K562 (cell line): ENCODE data around the gene ZFHX2. TPM values are rescaled to one million over a fixed set of nuclear protein-coding genes. Genes with fewer than 3 reads are reported as not detected.

ENCODE experiments used
- ATAC-seq: fragments of 200-7000 bp; cut with Tn5 transposase; 3 replicates; pipeline ENCODE4 v1.9.1; 2020; ENCODE audit warnings: moderate library complexity
- BruUV-seq: library from RNA; stranded (reverse); fragments of 400-500 nt; replicated peaks from 2 replicates; lab custom pipeline; 2021; lab: Mats Ljungman, UMichigan
- CTCF ChIA-PET: fragments of 300-600 bp; formaldehyde crosslinking; extraction: SDS; loops from one replicate; lab custom pipeline; 2021; ENCODE audit warnings: low intra/inter-chr PET ratio; lab: Yijun Ruan, JAX
- POLR2A ChIA-PET: fragments of 300-600, 350-650 bp; sonication (Branson Sonifier 250); formaldehyde crosslinking; extraction: SDS; loops from one replicate; lab custom pipeline; 2021; ENCODE audit warnings: antibody characterized with exemption, inconsistent platforms; lab: Yijun Ruan, JAX
- DNase-seq, 4 experiments: peaks; one replicate each; pipeline versions ENCODE4 v3.0.0 to v3.0.0-alpha.2; 2011 to 2018; ENCODE audit warnings: low spot score in 3 of 4, mixed read lengths in 3 of 4; ENCODE audit errors: extremely low read depth in 1 of 4
- FAIRE-seq: peaks from 2 replicates; lab custom pipeline; 2011; peaks lifted over from hg19 to GRCh38; lab: Jason Lieb, UNC
- H2AFZ ChIP-seq: 2 replicates; pipeline ENCODE4 v1.6.0; 2011; ENCODE audit warnings: low read depth, low read length, control low read depth, inconsistent platforms
- H3K27ac ChIP-seq: fragments of 200-600 bp; 3 replicates; pipeline ENCODE4 v1.8.0; 2011; ENCODE audit warnings: low read depth, mild to moderate bottlenecking, control low read depth, inconsistent platforms, low read length, moderate library complexity, mixed read lengths; ENCODE audit errors: extremely low read depth
- H3K27me3 ChIP-seq, 2 experiments: fragments of 300-600 bp in 1 of 2; 2 replicates in 1 of 2; 3 replicates in 1 of 2; pipeline versions ENCODE4 v1.6.0 to v1.8.0; 2011; ENCODE audit warnings: inconsistent platforms in 2 of 2, low read length in 2 of 2, mild to moderate bottlenecking in 1 of 2, mixed read lengths in 1 of 2, moderate library complexity in 1 of 2; ENCODE audit not compliant: control insufficient read depth in 2 of 2, insufficient read depth in 2 of 2
- H3K36me3 ChIP-seq: fragments of 300-600 bp; 3 replicates; pipeline ENCODE4 v1.8.0; 2011; ENCODE audit warnings: mild to moderate bottlenecking, low read length, inconsistent platforms; ENCODE audit not compliant: control insufficient read depth, insufficient read depth
- H3K4me1 ChIP-seq, 2 experiments: fragments of 200-600 bp in 1 of 2; replicated peaks in 1 of 2; 2 replicates in 1 of 2; 3 replicates in 1 of 2; pipeline versions ENCODE4 v1.5.1 to v1.8.0; 2011; ENCODE audit warnings: inconsistent platforms in 2 of 2, low read length in 2 of 2, mild to moderate bottlenecking in 1 of 2, mixed read lengths in 1 of 2, moderate library complexity in 1 of 2; ENCODE audit not compliant: control insufficient read depth in 2 of 2, insufficient read depth in 2 of 2
- H3K4me2 ChIP-seq: 2 replicates; pipeline ENCODE4 v1.6.1; 2011; ENCODE audit warnings: low read length, control low read depth, inconsistent platforms, mixed read lengths; ENCODE audit not compliant: insufficient read depth
- H3K4me3 ChIP-seq: fragments of 200-600 bp; sonication (generic), shearing (Covaris generic); 2 replicates; pipeline ENCODE4 v1.5.1; 2016; ENCODE audit warnings: control low read depth, inconsistent platforms
- H3K79me2 ChIP-seq: fragments of 200-600 bp; 3 replicates; pipeline ENCODE4 v1.8.0; 2011; ENCODE audit warnings: low read length, inconsistent platforms; ENCODE audit not compliant: control insufficient read depth, insufficient read depth
- H3K9ac ChIP-seq, 2 experiments: 2 replicates each; pipeline versions ENCODE4 v1.6.0 to v1.6.1; 2011; ENCODE audit warnings: low read depth in 2 of 2, low read length in 2 of 2, control low read depth in 1 of 2, inconsistent platforms in 1 of 2, mild to moderate bottlenecking in 1 of 2, mixed read lengths in 1 of 2; ENCODE audit not compliant: insufficient read depth in 1 of 2
- H3K9me1 ChIP-seq: one replicate; pipeline ENCODE4 v1.6.0; 2011; ENCODE audit warnings: inconsistent platforms, mild to moderate bottlenecking, low read length, moderate library complexity; ENCODE audit not compliant: control insufficient read depth, insufficient read depth
- H3K9me3 ChIP-seq: replicated peaks from 2 replicates; pipeline ENCODE4 v1.5.1; 2011; ENCODE audit warnings: low read depth, low read length, inconsistent platforms; ENCODE audit not compliant: control insufficient read depth, insufficient read depth
- H4K20me1 ChIP-seq: replicated peaks from 2 replicates; pipeline ENCODE4 v1.6.1; 2011; ENCODE audit warnings: low read length, inconsistent platforms, mixed read lengths; ENCODE audit not compliant: control insufficient read depth, insufficient read depth
- HDGF ChIP-seq: fragments of 450-650 bp; IDR thresholded peaks from 2 replicates; pipeline ENCODE4 v1.6.1; 2016
- KLF16 ChIP-seq: IDR thresholded peaks from 2 replicates; pipeline ENCODE4 v1.6.1; 2016; ENCODE audit warnings: antibody characterized with exemption
- NUFIP1 ChIP-seq: fragments of 450-650 bp; IDR thresholded peaks from 2 replicates; pipeline ENCODE4 v1.6.1; 2018; ENCODE audit not compliant: partially characterized antibody
- PHB ChIP-seq: fragments of 250-450 bp; sonication (Bioruptor Pico); IDR thresholded peaks from 2 replicates; pipeline ENCODE4 v1.5.0; 2021
- RNF2 ChIP-seq: sonication (generic); IDR thresholded peaks from 2 replicates; pipeline ENCODE4 v1.6.1; 2016
- TEAD4 ChIP-seq, 2 experiments: sonication (generic) in 1 of 2; formaldehyde crosslinking in 1 of 2; IDR thresholded peaks; 2 replicates each; pipeline versions ENCODE4 v1.6.1 to v1.8.0; 2012 to 2022; ENCODE audit warnings: borderline replicate concordance in 1 of 2, inconsistent platforms in 1 of 2, low read length in 1 of 2, mild to moderate bottlenecking in 1 of 2, missing genetic modification reagents in 1 of 2
- ZNF124 ChIP-seq: sonication (generic); formaldehyde crosslinking; IDR thresholded peaks from 2 replicates; pipeline ENCODE4 v1.8.1; 2022; ENCODE audit warnings: missing genetic modification reagents
- WGBS: fragments of 100-300 bp; shearing (Covaris generic); methylation state at CpG from one replicate; pipeline ENCODE4 v1.1.6; 2016; ENCODE audit warnings: low coverage, mixed read lengths; ENCODE audit not compliant: insufficient coverage; ENCODE audit errors: missing lambda C conversion rate; 5-methylcytosine and 5-hydroxymethylcytosine counted together
- in situ Hi-C: fragments of 300-500 bp; cut with MboI; formaldehyde crosslinking; loops from 4 replicates; pipeline ENCODE4 v1.15.0; 2018; ENCODE audit warnings: inconsistent platforms, mixed read lengths
- intact Hi-C: fragments of 100-400 bp; cut with micrococcal nuclease; formaldehyde crosslinking; loops from 2 replicates; pipeline ENCODE4 v1.14.2; 2022
- polyA plus RNA-seq, 8 experiments: library from polyadenylated mRNA; depleted of rRNA in 4 of 8; stranded (reverse) in 5 of 8; unstranded in 3 of 8; fragments of >200 nt; fragmentation: Nextera tagmentation in 2 of 8; fragmentation: Illumina TruSeq in 1 of 8; extraction: Ambion mirVana in 2 of 8; extraction: Trizol in 1 of 8; gene quantifications; 2 replicates each; pipeline versions ENCODE4 v1.2.1 to v1.2.3, GENCODE V29; 2011 to 2014; ENCODE audit warnings: inconsistent platforms in 1 of 8, missing spikeins in 1 of 8
- total RNA-seq, 7 experiments: library from RNA; depleted of rRNA in 6 of 7; stranded (reverse); fragments of >200 nt in 6 of 7; fragmentation: Illumina TruSeq in 2 of 7; extraction: Trizol in 2 of 7; gene quantifications; 2 replicates each; pipeline versions ENCODE4 v1.2.1 to v1.2.3, GENCODE V29; 2011 to 2021; ENCODE audit warnings: low replicate concordance in 1 of 7
- TF ChIP-seq, protein P1 (sequence below): fragments of 250-450 bp; sonication (Bioruptor Pico); IDR thresholded peaks from 2 replicates; pipeline ENCODE4 v1.8.0; 2022; ENCODE audit warnings: moderate library complexity, mild to moderate bottlenecking, inconsistent platforms
- TF ChIP-seq, protein P2 (sequence below): sonication (generic); formaldehyde crosslinking; IDR thresholded peaks from 2 replicates; pipeline ENCODE4 v1.8.0; 2023; ENCODE audit warnings: missing genetic modification reagents, mild to moderate bottlenecking, borderline replicate concordance

Gene ZFHX2
- total and polyA plus RNA-seq, 9 of the 15 experiments (the other 6 are each of a cell fraction or from before 2014, with no cell fraction given), result 0.06 to 0.11 (median 0.11) TPM; not detected in 4

- no peak for FAIRE-seq
- Histone ChIP-seq H3K9me1 (no peaks in the 10 kb centered on the region), H3K4me2 (no peak overlapping the region), H3K9ac (no peak overlapping the region), H3K79me2 (peaks cover 10% of the 10 kb centered on the region), H3K27me3 (no peaks in the 10 kb centered on the region), H3K4me1 (peaks cover 7 to 13% of the 10 kb centered on the region in 2 experiments; a peak in 3 of 5 replicates), H4K20me1 (0 out of 2 replicates have a peak, but pooled peaks cover 3% of the 10 kb centered on the region), H3K4me3 (no peak overlapping the region), H2AFZ (no peak overlapping the region), H3K36me3 (peaks cover 57% of the 10 kb centered on the region; the same call in 2 of the 3 replicates), H3K9me3 (no peaks in the 10 kb centered on the region), H3K27ac (no peak overlapping the region)
- no peak for DNase-seq
- intact Hi-C loops (loop anchor here (1.0 to 10.0 kb wide), 3 partner anchors 82 to 438 kb away; partner anchors contain the start of gene PABPN1), in situ Hi-C loops (loop anchor here (5.0 to 10.0 kb wide), 2 partner anchors 73 to 295 kb away; no protein-coding TSS in a partner anchor)
- 56% methylated on average over 3 of the region's 3 CpGs for WGBS
- no TSS peak for BruUV-seq
- POLR2A ChIA-PET, result interaction anchor here (0.6 to 1.2 kb wide), 4 partner anchors 83 to 819 kb away, joined by 3 to 5 read pairs (median 4); partner anchors contain the start of gene PABPN1
- CTCF ChIA-PET, result interaction anchor here (1.3 to 2.0 kb wide), 2 partner anchors 82 to 232 kb away, joined by 5 to 12 read pairs; no protein-coding TSS in a partner anchor
- no peak for ATAC-seq
- no peak for TF ChIP-seq KLF16
- no peak for TF ChIP-seq NUFIP1
- no peak for TF ChIP-seq RNF2
- TF ChIP-seq, protein P1, sequence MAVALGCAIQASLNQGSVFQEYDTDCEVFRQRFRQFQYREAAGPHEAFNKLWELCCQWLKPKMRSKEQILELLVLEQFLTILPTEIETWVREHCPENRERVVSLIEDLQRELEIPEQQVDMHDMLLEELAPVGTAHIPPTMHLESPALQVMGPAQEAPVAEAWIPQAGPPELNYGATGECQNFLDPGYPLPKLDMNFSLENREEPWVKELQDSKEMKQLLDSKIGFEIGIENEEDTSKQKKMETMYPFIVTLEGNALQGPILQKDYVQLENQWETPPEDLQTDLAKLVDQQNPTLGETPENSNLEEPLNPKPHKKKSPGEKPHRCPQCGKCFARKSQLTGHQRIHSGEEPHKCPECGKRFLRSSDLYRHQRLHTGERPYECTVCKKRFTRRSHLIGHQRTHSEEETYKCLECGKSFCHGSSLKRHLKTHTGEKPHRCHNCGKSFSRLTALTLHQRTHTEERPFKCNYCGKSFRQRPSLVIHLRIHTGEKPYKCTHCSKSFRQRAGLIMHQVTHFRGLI, result no peak
- no peak for TF ChIP-seq PHB (CRISPR knock-in tag)
- TF ChIP-seq HDGF, result no peak
- TF ChIP-seq ZNF124 (CRISPR knock-in tag), result no peak
- TF ChIP-seq, protein P2, sequence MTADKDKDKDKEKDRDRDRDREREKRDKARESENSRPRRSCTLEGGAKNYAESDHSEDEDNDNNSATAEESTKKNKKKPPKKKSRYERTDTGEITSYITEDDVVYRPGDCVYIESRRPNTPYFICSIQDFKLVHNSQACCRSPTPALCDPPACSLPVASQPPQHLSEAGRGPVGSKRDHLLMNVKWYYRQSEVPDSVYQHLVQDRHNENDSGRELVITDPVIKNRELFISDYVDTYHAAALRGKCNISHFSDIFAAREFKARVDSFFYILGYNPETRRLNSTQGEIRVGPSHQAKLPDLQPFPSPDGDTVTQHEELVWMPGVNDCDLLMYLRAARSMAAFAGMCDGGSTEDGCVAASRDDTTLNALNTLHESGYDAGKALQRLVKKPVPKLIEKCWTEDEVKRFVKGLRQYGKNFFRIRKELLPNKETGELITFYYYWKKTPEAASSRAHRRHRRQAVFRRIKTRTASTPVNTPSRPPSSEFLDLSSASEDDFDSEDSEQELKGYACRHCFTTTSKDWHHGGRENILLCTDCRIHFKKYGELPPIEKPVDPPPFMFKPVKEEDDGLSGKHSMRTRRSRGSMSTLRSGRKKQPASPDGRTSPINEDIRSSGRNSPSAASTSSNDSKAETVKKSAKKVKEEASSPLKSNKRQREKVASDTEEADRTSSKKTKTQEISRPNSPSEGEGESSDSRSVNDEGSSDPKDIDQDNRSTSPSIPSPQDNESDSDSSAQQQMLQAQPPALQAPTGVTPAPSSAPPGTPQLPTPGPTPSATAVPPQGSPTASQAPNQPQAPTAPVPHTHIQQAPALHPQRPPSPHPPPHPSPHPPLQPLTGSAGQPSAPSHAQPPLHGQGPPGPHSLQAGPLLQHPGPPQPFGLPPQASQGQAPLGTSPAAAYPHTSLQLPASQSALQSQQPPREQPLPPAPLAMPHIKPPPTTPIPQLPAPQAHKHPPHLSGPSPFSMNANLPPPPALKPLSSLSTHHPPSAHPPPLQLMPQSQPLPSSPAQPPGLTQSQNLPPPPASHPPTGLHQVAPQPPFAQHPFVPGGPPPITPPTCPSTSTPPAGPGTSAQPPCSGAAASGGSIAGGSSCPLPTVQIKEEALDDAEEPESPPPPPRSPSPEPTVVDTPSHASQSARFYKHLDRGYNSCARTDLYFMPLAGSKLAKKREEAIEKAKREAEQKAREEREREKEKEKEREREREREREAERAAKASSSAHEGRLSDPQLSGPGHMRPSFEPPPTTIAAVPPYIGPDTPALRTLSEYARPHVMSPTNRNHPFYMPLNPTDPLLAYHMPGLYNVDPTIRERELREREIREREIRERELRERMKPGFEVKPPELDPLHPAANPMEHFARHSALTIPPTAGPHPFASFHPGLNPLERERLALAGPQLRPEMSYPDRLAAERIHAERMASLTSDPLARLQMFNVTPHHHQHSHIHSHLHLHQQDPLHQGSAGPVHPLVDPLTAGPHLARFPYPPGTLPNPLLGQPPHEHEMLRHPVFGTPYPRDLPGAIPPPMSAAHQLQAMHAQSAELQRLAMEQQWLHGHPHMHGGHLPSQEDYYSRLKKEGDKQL (CRISPR knock-in tag), result no peak
- TF ChIP-seq TEAD4 (IDR thresholded peaks at IDR 0.05; ENCODE audit: low read length), result no peak
- TF ChIP-seq TEAD4 (CRISPR knock-in tag; IDR thresholded peaks at IDR 0.05; ENCODE audit: borderline replicate concordance), result no peak
Measured at GRCh38 chr14:23559926-23560520, 8.5 kb upstream of the ZFHX2 start.
